NOMO-1 (cell line): Measurements from ENCODE around the gene YTHDC2.

Experiments
- DNase-seq, 2 experiments: peaks; one replicate each; lab custom pipeline; 2025; ENCODE audit not compliant: unreplicated experiment in 2 of 2; lab: John Stamatoyannopoulos, UW

Gene YTHDC2

DNA sequence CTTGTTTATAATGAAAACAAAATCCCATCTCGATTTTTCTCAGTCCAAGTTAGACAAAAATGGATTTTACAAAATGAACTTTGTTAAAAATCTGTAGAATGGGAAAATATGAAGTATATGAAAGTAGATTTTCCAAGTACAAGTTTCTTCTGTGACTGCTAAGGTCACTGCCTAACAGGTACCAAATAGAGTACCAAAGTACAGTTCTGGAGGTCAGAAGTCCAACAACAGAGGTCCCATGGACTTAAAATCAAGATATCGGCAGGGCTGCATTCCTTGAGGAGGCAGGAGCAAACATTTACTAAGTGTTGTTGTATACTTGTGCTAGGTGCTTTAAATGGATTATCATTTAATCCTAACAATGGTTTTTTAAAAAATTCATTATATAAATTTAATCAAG, 5.9 kb downstream of the YTHDC2 start:
- DNase-seq, result no peak

DNA sequence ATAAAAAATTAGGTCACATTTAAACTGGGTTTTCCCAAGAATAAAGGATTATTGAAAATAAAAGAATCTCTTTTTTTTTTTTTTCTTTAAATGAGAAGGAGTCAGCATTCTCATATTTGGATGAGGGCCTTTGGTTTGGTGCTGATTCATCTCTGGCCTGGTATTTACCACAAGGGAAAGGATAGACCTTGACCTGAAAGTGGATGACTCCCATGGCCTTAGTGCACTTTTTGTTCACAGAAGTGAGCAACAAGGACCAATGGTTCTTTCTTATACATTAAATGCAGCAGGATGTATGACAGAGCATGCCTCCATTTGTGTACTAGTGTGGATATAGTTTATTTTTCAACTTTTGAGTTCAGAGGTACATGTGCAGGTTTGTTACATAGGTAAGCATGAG, 6.9 kb downstream of the YTHDC2 start:
- no peak for DNase-seq

DNA sequence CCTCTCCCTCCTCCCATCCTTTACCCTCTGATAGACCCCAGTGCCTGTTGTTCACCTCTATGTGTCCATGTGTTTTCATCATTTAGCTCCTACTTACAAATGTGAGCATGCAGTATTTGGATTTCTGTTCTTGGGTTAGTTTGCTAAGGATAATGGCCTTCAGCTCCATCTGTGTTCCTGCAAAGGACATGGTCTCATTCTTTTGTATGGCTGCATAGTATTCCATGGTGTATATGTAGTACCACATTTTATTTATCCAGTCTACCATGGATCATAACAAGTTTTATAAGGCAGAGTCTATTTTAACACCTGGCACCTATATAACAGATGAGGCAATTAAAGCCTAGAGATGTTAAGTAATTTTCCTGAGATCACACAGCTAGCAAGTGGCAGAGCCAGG, 7.4 kb downstream of the YTHDC2 start:
- no peak for DNase-seq

GRCh38 chr5:113523168-113523567, 9.7 kb downstream of the YTHDC2 start:
- no peak for DNase-seq

GRCh38 chr5:113524927-113525326, 11.4 kb downstream of the YTHDC2 start:
- DNase-seq, result peak; percentile 57 to 90

DNA sequence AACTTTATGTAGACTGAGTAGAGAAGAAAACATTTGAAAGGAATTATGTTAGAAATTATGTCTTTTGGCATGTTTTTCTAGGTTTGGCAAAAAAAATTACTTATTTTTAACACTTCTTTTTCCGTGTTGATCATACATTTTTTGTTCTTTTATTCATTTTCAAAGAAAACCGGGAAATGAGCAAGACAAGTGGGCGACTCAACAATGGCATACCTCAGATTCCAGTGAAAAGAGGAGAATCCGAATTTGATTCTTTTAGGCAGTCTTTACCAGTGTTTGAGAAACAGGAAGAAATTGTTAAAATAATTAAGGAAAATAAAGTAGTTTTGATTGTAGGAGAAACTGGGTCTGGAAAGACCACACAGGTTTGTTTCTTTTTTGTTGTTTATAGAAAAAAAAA, 12.9 kb downstream of the YTHDC2 start:
- no peak for DNase-seq

GRCh38 chr5:113527746-113528145, 14.3 kb downstream of the YTHDC2 start:
- DNase-seq, result no peak

- DNase-seq, result no peak
These were observed 18.1 kb downstream of the YTHDC2 start for GRCh38 chr5:113531481-113532159.

DNA sequence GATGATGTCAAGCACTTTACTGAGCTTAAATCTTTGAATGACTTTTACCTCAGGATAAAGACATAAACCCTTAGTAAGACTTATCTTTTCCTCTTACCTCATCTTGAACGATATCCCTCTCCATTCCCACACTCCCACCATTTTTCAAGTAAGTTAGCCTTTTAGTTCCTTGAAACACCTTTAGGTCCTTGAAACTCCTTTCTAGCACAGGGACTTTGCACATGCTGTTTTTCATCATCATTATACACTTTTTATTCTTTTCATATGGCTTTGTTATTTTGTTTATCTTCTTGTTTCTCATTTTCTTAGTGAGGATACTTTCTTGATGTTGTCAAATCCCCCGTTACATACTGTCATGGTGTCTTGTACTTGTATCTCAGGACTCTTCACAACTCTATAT, 24.8 kb downstream of the YTHDC2 start:
- no peak for DNase-seq

DNA sequence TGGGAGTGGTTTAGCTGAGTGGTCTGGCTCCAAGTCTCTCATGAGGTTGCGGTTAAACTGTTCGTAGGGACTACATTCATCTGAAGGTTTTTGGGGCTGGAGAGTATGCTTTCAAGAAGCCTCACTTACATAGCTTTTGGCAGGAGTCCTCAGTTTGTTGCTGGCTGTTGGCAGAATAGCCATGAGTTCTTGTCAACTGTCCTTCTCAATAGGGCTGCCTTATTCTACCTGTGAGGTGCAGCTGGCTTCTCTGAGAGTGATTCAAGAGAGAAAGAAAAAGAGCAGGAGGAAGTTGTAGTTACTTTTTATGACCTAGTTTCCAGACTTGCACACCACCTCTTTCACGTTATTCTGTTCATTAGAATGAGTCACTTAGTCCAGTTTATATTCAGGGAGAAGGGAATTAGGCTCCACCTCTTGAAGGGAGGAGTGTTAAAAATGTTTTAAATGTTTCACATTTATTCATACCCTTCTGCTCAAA, 33.2 kb downstream of the YTHDC2 start:
- DNase-seq, result peak; percentile 23 to 47

GRCh38 chr5:113548396-113548795, 34.9 kb downstream of the YTHDC2 start:
- no peak for DNase-seq

DNA sequence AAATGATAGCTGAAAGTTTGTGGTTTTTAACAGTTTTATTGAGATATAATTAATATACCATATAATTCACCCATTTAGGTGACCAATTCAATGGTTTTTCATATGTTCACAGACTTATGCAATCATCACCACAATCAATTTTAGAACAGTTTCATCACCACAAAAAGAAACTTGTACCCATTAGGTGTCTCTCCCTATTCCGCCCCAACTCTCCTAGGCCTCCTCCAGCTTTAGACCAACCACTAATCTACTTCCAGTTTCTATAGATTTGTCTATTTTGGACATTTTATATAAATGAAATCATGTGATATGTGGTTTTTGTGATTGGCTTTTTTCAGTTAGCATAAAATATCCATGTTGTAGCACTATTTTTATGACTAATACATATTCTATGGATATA, 38.6 kb downstream of the YTHDC2 start:
- peak in 1 of 2 experiments; percentile 1 for DNase-seq

GRCh38 chr5:113552620-113553019, 39.1 kb downstream of the YTHDC2 start:
- DNase-seq, result no peak

DNA sequence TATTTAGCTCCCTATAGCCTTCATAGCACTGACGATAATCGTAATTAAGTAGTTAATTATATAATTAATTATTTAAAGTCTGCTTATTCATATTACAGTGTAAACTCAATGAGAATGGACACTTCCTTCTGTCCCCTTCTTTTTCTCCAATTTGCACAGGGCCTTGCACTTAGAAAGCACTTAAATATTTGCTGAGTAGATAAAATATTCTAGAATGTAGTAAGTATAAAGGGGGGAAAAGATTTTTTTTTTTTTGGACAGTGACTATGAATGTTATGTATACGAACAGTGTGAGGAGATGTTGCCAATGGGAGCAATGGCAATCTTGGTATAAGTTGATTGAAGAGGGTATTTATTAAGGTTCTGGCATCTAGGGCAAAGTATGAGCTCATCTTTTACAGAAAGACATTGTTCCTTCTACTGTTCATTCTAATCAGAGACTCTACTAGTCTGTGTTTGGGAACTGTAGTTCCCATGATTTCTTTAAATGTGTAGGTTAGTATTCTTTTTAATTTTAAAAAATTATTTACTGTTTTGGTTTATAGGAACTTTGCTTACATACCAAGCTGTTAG, 49.4 kb downstream of the YTHDC2 start:
- no peak for DNase-seq

DNA sequence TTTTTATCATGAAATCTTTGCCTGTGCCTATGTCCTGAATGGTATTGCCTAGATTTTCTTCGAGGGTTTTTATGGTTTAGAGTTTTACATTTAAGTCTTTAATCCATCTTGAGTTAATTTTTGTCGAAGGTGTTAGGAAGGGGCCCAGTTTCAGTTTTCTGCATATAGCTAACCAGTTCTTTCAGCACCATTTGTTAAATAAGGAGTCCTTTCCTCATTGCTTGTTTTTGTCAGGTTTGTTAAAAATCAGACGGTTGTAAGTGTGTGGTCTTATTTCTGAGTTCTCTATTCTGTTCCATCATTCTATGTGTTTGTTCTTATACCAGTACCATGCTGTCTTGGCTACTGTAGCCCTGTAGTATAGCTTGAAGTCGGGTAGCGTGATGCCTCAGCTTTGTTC, 55.9 kb downstream of the YTHDC2 start:
- no peak for DNase-seq

DNA sequence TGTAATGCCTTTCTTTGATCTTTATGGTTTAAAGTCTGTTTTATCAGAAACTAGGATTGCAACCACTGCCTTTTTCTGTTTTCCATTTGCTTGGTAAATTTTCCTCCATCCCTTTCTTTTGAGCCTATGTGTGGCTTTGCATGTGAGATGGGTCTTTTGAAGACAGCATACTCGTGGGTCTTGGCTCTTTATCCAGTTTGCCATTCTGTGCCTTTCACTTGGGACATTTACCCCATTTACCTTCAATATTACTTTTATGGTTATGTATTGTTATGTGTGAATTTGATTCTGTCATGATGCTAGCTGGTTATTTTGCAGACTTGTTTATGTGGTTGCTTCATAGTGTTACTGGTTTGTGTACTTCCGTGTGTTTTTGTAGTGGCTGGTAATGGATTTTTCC, 59.2 kb downstream of the YTHDC2 start:
- no peak for DNase-seq

DNA sequence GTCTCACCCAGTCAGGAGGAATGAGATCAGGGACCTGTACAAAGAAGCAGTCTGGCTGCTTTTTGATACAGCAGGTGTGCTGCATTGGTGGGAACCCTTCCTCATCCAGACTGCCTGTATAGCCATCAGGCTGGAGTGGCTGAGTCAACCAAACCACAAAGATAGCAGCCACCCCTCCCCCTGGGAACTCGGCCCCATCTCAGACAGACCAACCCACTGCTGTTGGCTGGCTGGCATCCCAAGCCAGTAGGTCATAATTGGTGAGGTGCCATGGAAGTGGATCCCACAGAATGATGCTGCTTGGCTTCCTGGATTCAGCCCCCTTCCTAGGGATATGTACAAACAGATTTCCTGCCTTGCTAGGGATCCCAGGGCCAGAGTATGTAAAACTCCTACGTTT, 60.9 kb downstream of the YTHDC2 start:
- DNase-seq, result no peak

GRCh38 chr5:113575074-113575473, 61.6 kb downstream of the YTHDC2 start:
- no peak for DNase-seq

GRCh38 chr5:113578091-113578490, 64.6 kb downstream of the YTHDC2 start:
- DNase-seq, result no peak

DNA sequence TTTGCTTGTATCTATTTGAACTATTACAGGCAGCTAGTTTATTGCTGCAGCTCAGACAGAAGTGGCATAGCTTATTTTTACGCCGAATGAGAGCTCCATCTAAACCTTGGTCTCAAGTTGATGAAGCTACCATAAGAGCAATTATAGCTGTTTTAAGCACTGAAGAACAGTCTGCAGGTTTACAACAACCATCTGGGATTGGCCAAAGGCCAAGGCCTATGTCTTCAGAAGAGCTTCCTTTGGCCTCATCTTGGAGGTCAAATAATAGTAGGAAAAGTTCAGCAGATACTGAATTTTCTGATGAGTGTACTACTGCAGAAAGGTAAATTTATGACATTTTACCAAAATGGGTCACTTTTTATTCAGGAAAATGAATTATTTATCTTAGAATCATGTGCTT, 67.9 kb downstream of the YTHDC2 start:
- no peak for DNase-seq

GRCh38 chr5:113598150-113598549, 84.7 kb downstream of the YTHDC2 start:
- no peak for DNase-seq

- DNase-seq, result peak; percentile 4 to 38
These were observed 85.4 kb downstream of the YTHDC2 start for GRCh38 chr5:113598926-113599325.
